OCI-M2 (cell line): Measurements from ENCODE around the gene TMEM95.
A peak's percentile ranks its signal among the peaks of the same experiment; 100 is the strongest.
"Not testable (repeated sequence)": the region's sequence is repeated elsewhere in the genome, so short reads cannot be mapped to it uniquely, and the experiment has no call there.

Source experiments
- DNase-seq: peaks from one replicate; lab custom pipeline; 2025; ENCODE audit not compliant: unreplicated experiment; lab: John Stamatoyannopoulos, UW

Gene TMEM95

DNA sequence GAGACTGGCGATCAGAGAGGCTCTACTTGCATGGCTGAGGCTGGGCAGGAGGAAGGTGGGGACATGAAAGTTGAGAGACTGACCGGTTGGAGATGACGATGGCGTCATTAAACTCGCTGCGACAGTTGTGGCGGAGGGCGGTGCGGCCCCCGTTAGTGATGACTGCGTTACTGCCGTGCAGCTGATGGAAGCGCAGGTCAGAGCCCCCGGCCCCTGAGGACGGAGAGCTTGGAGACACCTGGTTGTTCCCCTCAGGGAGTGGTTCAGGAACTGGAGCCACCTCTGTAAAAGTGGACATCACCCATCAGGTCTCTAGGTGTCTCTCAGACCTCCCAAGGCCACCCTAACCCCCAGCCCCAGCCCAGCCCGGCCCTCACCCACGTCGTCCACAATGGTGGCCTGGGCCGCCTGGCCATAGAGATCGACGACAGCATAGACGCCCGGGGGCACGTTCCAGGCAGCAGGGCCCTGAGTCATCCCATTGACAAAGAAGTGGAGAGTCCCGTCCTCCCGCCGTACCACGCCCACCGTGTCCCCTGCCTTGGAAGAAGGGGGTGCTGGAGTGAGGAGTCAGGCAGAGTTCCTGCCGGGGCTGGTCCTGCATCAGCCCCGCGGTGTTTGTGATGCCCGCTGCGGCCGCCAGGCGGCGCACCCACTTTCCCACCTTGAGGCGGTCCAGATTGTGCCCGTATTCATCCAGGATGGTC, 31.1 kb upstream of the TMEM95 start:
- no peak for DNase-seq

GRCh38 chr17:7324438-7324779, 30.5 kb upstream of the TMEM95 start:
- no peak for DNase-seq

- no peak for DNase-seq
These were observed 29.9 kb upstream of the TMEM95 start for GRCh38 chr17:7325031-7325528.

DNA sequence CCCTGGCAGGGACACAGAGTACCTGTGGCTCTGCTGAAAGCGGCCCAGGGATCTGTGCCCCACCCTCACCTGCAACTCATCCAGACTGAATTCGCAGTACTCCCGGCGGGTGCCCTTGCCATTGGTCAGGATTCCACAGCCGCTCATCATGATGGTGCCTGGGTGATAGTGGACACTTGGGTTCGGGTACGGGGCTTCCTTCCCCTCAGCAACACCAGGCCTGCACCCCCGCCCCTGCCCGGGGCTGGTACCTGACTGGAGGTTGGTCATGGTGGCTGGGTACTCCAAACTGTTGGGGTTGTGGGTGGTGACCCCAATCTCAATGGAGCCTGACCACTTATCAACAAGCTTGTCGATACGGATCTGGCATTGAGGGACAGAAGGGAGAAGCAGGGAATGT, 28.8 kb upstream of the TMEM95 start:
- no peak for DNase-seq

DNA sequence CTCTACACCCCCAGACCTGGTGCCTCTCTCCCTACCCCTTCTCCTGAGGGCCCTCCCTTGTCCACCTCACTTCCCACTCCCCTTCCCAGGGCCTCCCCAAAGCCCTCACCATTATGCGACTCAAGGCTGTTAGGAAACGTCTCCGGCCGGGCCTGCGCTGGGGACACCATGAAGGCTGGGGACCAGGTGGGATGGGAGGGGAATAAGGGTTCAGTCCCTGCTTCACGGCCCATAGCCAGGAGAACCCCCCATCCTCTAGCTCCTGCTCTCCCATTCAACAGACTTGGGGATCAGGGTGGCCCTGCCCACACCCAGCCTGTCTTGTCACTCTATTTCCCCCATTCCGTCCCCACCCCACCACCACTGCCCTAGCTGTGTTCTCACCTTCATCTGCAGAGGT, 27.9 kb upstream of the TMEM95 start:
- DNase-seq = no peak

- no peak for DNase-seq
These were observed 27.5 kb upstream of the TMEM95 start for GRCh38 chr17:7327501-7327900.

GRCh38 chr17:7328009-7328408, 26.9 kb upstream of the TMEM95 start:
- no peak for DNase-seq

- no peak for DNase-seq
These were observed 26.0 kb upstream of the TMEM95 start, which contains the start of gene NEURL4 for GRCh38 chr17:7328840-7329373. NEURL4 (minus strand) TSS chr17:7329335; CDS start chr17:7329312, 23 bp downstream.

GRCh38 chr17:7329374-7329996, 25.5 kb upstream of the TMEM95 start:
- DNase-seq = peak; percentile 91

DNA sequence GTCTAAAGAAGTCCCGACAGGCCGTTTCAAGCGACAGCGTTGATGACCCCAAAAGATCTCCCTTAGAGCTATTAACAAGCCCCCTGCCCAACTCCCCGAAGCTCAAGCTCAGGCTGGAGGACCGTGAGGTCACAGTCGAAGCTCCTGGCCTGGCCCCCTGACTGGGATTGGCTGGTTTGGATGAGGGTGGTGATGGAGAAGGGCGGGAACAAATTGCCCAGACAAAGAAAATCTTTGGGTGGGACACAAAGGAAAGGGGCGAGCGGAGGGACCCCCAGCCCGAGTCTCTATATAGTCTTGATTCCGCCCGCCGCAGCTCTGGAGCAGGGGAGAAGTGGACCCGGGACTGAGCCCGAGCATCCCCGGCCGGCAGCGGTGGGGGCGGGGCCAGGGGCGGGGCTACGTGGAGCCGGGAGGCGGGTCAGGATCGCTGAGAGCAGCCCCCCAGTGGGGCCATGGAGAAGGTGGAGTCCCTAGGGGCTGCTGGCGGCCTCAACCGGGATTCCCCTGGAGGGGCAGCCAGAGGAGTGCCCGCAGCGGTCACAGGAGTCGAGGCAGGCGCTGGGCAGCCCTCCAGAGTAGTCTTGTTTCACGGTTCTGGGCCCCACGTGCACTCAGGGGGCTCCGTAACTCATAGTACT, 24.8 kb upstream of the TMEM95 start:
- DNase-seq = no peak

DNA sequence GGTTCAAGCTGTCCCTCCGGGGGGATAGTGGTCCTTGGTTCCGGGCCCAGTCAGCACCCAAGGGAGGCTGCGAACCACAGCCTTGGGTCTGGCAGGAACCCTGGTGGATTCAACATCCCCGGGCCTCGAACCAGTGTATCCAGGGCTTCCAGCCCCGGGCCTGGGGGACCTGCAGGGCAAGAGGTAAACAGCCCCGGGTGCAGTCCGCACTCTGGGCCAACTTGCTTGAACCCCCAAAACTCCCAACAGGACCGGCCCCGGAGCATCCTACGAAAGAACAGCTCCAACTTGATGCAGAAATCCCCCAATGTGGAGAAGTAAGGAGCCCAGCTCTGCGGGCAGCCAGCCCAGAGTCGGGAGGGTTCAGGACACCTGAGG, 24.3 kb upstream of the TMEM95 start:
- no peak for DNase-seq

DNA sequence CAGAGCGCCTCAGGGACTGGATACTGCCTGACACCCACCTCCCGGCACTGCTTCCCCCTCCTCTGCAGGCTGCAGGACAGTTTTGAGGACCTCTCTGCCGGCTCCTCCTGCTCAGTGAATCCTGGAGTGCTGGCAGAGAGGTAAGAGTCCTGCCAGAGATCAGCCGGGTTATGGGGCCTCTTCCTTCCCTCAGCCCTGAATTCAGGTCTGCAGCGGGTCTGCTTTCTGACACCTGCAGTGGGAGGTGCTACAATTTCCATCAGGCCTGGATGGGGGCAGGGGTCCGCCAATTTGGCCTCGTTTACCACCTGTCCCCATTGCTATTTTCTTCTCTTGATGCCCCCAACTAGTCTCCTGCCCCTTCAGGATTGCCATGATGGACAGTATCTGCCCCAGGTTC, 22.8 kb upstream of the TMEM95 start:
- no peak for DNase-seq

- DNase-seq = not testable (repeated sequence)
These were observed 22.3 kb upstream of the TMEM95 start for GRCh38 chr17:7332600-7333069.

GRCh38 chr17:7334938-7335538, 19.9 kb upstream of the TMEM95 start:
- DNase-seq = no peak

DNA sequence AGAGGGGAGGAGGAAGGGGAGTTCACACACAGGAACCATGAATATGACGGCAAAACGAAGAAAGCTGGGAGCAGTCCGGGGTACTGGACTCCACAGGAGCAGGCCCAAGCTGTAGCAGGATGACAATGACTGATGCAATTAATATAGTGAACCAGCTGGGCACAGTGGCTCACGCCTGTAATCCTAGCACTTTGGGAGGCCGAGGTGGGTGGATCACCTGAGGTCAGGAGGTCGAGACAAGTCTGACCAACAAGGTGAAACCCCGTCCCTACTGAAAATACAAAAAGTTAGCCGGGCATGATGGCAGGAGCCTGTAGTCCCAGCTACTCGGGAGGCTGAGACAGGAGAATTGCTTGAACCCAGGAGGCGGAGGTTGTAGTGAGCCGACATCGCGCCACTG, 19.2 kb upstream of the TMEM95 start:
- not testable (repeated sequence) for DNase-seq

GRCh38 chr17:7336240-7337175, 18.4 kb upstream of the TMEM95 start, which contains the start of gene ACAP1:
ACAP1 (plus strand) TSS chr17:7336529; CDS start chr17:7336735, 206 bp downstream.
- no peak for DNase-seq

DNA sequence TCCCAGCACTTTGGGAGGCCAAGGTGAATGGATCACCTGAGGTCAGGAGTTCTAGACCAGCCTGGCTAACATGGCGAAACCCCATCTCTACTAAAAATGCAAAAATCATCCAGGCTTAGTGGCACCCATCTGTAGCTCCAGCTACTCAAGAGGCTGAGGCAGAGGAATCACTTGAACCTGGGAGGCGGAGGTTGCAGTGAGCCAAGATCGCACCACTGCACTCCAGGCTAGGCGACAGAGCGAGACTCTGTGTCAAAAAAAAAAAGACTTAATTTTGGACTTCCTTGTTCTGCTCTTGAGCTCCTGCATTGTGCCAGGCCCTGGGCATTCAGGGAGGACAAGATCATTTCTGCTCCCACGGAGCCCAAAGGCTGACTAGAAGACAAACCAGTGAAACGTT, 17.4 kb upstream of the TMEM95 start:
- DNase-seq = not testable (repeated sequence)

DNA sequence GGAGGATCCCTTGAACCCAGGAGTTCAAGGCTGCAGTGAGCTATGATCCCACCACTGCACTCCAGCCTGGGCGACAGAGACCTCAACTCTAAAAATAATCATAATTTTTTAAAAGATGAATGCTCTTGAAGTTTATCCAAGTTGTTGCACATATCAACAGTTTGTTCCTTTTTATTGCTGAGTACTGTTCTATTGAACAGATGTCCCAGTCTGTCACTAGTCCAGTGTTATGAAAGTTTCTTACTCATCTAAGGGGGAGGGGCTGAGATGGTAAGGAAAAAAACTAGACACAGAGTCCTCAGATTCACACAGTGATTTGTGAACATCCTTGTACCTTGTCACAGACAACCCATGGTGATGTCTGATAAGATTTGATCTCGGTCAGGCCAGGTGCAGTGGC, 14.8 kb upstream of the TMEM95 start:
- no peak for DNase-seq

DNA sequence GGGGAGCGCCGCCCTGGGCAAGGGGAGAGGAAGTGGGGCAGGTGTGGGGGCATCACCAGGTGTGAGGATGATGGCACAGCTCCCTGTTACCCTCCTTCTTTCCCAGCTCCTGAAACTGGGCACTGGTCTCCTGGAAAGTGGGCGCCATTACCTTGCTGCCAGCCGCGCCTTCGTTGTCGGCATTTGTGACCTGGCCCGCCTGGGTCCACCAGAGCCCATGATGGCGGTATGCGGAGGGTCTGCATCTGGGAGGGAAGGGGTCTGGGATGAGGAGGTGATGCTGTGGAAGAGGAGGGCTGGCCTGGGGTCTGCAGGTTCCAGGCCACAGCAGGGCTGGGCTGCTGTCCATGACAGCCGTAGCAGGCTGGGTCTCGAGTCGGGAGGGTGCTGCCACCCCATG, 13.1 kb upstream of the TMEM95 start:
- DNase-seq = no peak

GRCh38 chr17:7343250-7343649, 11.7 kb upstream of the TMEM95 start:
- no peak for DNase-seq
